ENCODE results near the gene PTPRN.

The PTPRN gene

DNA sequence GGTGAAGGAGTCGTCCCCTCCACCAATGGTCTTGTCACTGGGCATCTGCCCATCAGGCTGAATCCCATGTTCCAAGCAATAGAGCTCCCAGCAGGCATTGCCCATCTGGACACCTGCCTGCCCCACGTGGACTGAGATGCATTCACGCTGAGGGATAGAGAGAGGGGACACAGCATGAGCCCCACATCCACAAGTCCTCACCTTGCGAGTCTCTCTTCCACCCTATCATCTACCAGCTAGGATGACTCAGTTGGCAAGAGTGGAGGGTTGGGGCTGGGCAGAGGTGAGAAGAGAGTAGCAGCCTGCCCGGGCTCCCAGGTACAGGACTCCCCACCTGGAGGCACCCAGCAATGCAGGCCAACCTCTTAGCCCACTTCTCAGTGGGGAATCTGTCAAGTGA lies 57.1 kb downstream of the PTPRN start:
- H3K4me3 ChIP-seq (ENCODE audit: low read depth, low read length): no peak overlapping the region
- TF ChIP-seq, protein P1, sequence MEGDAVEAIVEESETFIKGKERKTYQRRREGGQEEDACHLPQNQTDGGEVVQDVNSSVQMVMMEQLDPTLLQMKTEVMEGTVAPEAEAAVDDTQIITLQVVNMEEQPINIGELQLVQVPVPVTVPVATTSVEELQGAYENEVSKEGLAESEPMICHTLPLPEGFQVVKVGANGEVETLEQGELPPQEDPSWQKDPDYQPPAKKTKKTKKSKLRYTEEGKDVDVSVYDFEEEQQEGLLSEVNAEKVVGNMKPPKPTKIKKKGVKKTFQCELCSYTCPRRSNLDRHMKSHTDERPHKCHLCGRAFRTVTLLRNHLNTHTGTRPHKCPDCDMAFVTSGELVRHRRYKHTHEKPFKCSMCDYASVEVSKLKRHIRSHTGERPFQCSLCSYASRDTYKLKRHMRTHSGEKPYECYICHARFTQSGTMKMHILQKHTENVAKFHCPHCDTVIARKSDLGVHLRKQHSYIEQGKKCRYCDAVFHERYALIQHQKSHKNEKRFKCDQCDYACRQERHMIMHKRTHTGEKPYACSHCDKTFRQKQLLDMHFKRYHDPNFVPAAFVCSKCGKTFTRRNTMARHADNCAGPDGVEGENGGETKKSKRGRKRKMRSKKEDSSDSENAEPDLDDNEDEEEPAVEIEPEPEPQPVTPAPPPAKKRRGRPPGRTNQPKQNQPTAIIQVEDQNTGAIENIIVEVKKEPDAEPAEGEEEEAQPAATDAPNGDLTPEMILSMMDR (IDR thresholded peaks at IDR 0.05; ENCODE audit: low read depth, low read length): no peak

- H3K4me3 ChIP-seq (ENCODE audit: low read depth, low read length): no peak overlapping the region
- TF ChIP-seq, protein P1 (IDR thresholded peaks at IDR 0.05; ENCODE audit: low read depth, low read length): no peak
Observed at GRCh38 chr2:219251656-219252055, 57.5 kb downstream of the PTPRN start.

DNA sequence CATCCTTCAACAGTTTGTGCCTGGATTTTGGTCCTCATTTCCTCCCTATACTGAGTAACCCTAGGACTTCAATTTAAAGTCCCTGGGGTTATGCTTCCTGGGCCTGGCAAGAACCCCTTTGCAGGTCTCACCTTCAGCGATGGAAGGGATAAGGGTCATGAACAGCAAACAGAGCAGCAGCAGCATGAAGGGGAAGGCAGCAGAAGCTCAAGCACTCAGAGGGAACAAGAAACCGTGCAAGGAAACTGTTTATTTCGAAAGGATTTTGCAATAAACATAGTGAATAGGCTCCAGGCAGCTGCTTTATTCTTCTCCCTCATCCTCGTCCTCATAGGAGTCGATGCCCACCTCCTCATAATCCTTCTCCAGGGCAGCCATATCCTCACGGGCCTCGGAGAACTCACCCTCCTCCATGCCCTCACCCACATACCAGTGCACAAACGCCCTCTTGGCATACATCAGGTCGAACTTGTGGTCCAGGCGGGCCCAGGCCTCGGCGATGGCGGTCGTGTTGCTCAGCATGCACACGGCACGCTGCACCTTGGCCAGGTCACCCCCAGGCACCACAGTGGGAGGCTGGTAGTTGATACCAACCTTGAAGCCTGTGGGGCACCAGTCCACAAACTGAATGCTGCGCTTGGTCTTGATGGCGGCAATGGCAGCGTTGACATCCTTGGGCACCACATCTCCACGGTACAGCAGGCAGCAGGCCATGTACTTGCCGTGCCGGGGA lies 59.0 kb downstream of the PTPRN start:
- H3K4me3 ChIP-seq (ENCODE audit: low read depth, low read length): no peak overlapping the region
- TF ChIP-seq, protein P1 (IDR thresholded peaks at IDR 0.05; ENCODE audit: low read depth, low read length): no peak

DNA sequence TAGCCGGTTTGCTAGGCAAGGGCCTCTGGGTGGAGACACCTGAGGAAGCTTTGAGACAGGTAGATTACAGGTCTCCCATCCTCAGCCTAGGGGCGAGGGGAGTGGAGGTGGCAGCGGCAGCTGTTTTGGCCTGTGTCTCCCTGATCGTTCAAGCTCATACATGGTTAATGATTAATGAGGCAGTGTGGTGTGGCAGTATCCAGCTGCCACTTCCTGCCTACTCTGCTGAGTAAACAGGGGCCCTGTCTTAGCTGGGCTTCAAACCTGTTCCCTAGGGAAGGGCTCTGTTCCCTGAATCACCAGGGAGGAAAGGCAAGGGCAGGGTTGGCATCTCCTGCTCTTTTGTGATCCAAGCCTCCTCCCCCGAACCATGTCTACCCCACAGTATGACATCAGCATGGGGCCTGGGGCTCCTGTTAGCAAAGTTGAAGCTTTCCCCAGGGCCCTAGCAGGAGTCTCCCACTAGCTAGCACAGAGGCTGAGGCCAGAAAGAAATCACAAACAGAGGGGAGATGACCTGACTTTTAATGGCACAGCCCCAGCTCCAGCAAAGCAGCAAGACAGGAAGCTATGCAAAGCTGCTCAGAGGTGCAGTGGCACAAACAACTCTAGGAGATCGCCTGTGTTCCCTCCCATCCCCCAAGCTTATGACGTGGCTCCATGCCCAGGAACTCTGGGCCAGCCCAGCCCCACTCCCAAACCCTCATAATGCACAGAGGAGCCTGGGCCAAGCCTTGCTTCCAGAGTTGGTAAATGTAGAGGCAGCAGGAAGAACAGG lies 59.8 kb downstream of the PTPRN start:
- TF ChIP-seq, protein P1 (IDR thresholded peaks at IDR 0.05; ENCODE audit: low read depth, low read length): no peak
- no peak overlapping the region for H3K4me3 ChIP-seq (ENCODE audit: low read depth, low read length)

DNA sequence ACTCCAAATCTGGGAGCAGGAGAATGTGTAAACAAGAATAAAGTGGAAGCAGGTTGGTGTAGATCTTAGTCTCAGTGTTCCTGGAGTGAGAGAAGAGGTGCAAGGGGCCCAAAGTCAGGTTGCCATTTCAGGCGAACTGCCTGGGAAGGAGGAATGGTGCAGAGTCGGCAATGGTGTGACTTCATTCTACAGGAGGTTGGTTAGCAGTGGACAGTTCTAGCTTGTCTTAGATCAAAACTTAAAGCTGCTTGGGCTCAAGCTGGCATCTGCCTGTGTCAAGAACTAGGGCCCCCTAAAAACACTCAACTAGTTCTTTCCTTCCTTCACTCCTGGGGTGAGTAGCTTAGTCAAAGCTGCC lies 60.4 kb downstream of the PTPRN start:
- no peak overlapping the region for H3K4me3 ChIP-seq (ENCODE audit: low read depth, low read length)

GRCh38 chr2:219247678-219248642 lies 61.2 kb downstream of the PTPRN start:
- TF ChIP-seq, protein P1 (IDR thresholded peaks at IDR 0.05; ENCODE audit: low read depth, low read length): no peak
- H3K4me3 ChIP-seq (ENCODE audit: low read depth, low read length): no peak overlapping the region

More for the DNA sequence above, 60.4 kb downstream of the PTPRN start:
- TF ChIP-seq, protein P1 (IDR thresholded peaks at IDR 0.05; ENCODE audit: low read depth, low read length): no peak

Measured in WI38 (cell line).